Left kidney (tissue), 2 donors: ENCODE data around the gene ACVR1. TPM values are rescaled to one million over a fixed set of nuclear protein-coding genes. Genes with fewer than 3 reads are reported as not detected.

ENCODE experiments used
- DNase-seq: peaks from one replicate; pipeline ENCODE4 v3.0.0-alpha.2; 2013
- polyA plus RNA-seq: library from polyadenylated mRNA; unstranded; fragments of 120-200 nt; gene quantifications from one replicate; pipeline ENCODE4 v1.2.1, GENCODE V29; 2013; ENCODE audit not compliant: insufficient read length

The ACVR1 gene
- polyA plus RNA-seq, 1 donor: 27.6 TPM

DNA sequence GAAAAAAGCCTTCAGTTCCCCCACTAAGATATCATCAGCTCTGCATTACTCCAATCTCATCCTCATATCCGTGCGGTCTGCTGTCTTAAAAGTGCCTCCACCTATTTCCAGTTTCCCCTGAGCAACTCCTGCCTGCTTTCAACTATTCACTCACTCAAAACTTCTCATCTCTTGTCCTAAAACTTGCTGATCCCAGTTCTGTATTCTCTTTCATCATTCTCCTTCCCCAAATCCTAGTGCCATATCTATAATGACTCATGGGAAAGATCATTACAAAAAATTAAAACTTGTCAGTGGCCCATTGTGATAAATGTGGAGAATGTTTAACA, 20.0 kb downstream of the ACVR1 start:
- DNase-seq: no peak

DNA sequence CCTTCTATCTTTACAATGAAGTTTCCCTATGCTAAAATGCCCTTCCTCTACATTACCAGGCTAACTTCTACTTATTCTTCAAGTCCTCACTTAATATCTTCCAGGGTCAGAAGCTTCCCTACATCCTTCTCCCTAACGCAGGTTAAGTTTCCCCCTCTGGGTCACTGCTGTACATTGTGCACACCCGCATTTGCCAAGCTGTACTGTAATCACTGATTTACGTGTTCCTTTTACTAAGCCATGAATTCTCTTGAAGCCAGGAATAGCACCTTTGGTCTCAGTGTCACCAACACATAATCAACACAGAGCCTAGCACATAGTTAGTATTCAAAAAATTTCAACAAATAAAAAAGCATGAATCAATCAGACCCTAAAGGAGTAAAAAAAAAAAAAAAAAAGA, 22.3 kb downstream of the ACVR1 start:
- no peak for DNase-seq

DNA sequence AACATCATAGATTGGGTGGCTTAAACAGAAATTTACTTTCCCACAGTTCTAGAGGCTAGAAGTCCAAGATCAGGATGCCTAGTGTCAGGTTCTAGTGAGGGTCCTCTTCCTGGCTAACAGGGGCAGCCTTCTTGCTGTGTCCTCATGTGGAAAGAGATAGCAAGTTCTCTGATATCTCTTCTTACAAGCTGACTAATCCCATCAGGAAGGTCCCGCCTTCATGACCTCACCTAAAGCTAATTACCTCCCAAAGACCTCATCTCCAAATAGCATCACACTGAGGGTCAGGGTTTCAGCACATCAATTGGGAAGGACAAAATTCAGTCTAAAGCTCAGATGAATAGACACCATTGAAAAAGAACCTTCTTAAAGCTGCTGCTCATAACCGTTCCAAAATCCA, 22.9 kb downstream of the ACVR1 start:
- DNase-seq: no peak

DNA sequence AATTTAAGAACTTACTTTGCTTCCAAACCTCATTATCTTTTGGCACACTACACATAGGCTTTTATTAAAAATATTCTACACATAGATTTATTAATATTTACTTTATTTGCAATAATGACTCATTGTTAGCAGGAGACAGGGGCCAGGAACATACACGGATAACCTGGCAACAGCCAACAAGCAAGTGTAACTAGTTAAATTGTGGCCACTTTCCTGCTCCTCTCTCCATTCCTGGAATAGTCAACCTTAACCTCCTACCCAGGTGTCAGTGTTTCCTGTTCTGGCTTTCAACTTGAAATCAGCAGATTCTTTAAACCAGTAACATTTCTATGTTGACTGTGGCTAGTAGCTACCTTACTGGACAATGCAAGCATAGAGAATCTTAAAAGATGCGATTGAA, 26.5 kb downstream of the ACVR1 start:
- no peak for DNase-seq

DNA sequence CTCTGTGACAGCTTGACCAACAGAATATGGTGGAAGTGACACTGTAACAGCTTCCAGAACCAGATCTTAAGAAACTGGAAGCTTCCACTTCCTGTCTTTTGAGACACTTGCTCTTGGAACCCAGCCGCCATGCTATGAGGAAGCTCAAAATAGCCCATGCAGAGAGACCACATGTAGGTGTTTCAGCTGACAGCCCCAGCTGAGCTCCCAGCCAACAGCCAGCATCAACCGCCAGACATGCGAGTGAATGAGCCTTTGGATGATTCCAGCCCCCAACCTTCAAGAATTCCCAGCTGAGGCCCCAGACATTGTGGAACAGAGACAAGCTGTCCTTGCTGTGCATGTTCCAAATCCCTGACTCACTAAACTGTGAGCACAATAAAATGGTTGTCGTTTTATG, 27.9 kb downstream of the ACVR1 start:
- no peak for DNase-seq

DNA sequence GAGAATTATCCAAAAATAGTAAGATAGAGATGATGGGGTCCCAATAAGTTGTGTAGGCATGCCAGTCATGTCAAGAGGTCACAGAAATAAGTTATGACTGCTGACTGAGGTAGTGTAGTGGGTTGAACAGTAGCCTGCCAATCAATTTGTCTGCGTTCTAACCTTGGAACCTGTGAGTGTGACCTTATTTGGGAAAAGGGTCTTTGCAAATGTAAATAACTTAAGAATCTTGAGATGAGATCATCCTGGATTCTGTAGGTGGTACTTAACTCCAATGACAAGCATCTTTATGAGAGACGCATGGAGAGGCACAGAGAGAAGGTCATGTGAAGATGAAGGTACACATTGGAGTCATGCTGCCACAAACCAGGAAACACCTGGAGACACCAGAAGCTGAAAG, 31.0 kb downstream of the ACVR1 start:
- no peak for DNase-seq

DNA sequence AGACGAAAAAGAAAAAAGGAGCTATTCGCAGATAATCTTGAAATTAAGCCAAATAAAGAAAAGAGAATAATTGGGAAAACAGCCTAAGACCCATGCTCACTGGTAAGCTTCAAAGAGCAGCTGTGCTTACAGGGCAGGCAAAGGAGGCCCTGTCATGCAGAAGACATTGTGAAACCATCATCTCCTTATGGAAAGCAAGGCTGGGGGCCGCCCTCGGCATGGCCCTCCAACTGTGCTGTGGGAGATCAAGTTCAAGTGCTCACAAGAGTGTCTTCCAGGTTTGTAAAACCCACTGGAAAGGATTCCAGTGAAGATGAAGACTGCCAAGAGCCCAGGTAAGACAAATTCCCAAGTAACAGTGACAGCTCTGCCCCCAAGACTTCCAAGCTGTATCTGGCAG, 32.2 kb downstream of the ACVR1 start:
- no peak for DNase-seq

DNA sequence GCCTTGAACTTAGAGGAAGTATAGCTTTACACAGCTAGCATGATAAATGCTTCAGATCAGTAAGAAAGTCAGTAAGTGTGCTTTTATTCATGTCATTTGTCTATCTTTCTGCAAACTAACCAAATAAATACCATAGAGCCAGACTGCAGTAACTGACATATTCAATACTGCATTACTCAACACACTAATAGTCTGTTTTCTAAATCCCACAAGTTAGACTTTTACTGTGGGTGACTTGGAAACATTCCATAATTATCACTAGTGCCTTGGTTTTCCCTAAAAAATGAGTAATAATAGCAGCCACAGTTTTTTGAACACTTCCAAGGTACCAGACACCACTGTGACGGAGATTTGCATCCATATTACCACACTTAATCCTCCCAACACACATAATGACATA, 33.0 kb downstream of the ACVR1 start:
- DNase-seq: no peak

DNA sequence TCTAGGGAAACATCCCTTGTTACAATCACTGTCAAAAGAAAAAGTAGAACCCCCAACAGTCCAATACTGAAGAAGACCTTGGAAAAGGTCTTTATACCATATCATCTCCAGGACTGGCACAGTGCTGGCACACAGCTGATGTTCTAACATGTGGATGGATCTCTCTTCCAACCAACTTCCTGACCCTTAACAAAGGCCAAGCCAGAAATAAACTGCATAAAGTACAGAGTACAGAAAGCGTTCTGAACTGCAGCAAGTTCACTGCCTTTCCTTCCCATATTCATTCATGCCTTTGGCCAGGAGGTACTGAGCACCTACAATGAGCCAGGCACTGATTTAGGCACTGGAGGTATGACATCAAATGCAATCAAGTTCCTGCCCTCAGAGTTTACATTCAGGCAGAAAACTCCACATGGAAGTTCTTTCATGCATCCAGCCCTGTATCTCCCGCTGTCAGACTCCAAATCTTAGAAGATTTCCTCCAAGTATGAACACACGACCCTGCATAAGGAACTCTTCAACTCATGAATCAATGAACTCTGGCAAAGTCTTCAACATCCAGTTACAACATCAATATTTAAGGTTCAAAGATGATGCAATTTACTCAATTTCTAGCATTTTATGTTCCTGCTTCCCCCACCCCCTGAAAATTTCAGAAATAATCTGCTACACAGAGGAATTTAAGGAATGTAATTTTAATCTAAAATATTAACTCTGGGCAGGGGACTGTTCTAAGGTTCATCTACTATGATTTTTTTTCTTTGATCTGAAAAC, 33.8 kb downstream of the ACVR1 start:
- DNase-seq: no peak

DNA sequence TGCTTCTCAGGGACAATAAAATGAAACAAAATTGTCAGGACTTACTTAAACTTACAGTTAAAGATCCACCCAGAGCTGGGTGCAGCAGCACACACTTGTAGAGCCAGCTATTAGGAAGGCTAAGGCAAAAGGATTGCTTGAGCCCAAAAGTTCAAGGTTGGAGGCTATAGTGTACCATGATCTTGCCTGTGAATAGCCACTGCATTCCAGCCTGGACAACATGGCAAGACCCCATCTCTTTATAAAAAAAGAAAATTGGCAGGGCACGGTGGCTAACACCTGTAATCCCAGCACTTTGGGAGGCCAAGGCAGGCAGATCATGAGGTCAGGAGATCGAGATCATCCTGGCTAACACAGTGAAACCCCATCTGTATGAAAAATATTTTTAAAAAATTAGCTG, 34.6 kb downstream of the ACVR1 start:
- no peak for DNase-seq

DNA sequence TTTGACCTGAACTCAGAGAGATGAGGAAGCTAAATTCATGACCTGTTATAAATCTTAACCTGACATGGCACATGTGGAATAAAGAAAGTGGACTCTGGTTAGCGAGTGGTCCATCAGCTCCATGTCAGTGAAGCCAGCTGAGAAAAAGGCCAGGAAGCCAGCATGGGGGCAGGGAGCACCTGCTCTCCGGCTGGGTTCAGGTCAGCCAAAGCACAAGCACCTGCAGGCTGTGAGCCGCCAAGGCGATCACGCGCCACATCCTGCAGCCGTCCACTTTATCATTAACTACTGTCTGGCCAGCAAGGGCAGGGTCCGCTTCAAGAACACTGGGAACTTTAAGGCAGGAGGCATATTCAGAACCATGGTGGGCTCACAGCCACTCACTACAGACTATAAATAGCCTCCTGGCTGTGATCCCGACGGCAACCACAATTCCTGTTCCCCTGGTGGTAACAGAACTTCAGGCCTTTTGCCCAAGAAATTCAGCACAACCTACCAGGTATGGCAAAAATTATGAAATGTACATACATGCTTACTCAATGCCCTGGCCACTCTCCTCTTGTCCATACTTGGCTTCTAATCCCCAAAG, 35.5 kb downstream of the ACVR1 start:
- no peak for DNase-seq

DNA sequence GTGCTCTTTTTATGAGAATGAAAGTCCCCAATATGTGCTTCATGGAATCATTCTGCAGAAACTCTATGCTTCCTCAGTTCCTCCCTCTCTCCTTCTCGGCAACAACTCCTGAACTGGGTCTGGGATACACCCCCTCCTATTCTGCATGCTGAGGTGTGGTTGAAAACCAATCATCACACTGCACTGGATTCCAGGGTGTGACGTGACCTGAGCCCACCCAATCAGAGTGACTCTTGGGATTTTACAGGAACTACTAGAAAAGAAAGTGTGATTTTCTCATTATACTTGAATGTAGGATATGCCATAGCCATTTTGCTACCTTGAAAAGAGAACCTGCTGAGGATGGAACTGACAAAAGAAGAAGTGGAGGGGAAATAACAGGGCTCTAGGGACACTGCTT, 36.3 kb downstream of the ACVR1 start:
- no peak for DNase-seq

DNA sequence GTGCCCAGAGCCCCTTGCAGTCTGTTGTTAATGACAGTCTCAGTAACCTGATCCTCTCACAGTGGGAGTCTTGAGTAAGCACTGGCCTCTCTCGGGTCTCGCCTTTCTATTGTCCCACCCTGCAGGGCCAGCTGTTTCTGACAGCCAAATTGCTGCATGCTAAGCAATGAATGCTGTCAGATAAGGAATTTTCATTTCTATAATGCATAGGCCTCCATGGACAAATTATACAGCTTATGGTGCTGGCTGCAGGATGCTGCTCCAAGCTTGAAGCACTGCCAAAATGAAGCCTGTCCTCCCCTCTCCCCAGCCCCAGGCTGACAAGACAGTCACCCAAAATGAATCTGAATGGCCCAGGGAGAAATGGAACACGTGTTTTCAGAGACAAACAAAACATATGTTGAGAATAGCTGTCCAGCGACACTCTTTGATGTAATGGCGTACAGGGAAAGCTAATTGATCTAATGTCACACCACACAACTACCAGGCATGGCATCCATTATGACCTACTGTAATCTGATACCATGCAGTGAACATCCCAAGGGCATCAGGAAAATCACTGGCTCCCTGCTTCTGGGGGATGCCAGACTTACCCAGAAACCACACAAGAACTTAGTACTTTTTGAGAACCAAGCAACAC, 36.8 kb downstream of the ACVR1 start:
- peak; percentile 85 for DNase-seq

DNA sequence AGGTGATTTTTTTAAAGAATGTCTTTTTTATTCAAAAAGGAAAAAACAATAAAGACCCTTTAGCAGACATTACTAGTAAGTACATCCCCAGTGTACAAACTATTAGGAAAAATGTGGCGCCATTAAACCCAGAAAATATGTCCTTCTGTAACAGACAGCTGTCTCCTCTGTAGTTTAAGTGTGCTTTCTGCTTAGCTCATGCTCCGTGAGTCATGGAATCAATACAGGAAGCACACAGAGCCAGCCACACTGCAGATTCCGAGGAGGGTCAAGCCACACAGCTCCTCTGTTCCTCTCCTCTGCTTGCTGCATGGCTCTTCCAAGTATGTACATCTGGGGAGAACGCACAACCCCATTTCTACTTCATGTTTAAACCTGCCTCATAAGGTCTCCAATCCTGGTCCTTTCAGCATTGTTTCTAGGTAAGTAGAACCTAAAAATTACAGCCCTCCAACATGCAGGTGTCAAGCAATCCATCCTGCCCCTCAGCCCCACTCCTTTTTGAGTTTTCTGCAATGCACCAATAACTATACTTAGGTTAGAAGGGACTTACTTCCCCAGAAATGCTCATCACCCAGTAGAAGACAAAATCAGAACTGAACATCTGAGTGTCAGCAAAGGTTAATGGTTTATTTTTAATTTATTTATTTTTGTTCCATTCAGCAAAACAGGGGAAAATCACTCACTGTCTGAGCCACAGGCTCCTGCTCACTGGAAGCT, 37.5 kb downstream of the ACVR1 start:
- DNase-seq: no peak

DNA sequence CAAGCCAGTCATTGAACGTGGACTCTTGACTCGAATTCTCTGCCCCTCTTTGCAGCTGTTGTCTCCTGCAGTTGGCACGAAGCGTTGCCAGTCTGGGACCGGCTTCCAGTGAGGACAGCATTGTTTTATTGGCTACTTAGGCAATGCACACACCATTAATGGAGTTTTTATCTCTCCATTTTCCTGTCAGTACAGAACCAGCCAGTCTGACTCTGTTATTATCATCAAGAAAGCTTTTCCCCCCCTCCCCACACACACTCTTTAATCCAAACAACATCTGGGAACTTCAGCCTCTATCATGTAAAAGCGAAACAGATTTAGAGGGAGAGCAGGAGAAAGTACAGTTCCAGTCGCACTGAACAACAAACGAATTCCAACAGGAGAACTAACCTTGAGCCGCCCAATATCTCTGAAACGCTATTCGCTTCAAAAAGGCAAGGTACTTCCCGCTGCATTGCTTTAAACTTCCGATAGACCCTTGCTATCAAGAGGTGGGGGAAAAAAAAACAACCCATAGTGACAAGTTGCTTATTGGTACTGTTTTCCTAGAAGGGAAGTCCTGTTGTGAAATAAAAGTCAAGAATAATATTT, 38.2 kb downstream of the ACVR1 start:
- DNase-seq: no peak

DNA sequence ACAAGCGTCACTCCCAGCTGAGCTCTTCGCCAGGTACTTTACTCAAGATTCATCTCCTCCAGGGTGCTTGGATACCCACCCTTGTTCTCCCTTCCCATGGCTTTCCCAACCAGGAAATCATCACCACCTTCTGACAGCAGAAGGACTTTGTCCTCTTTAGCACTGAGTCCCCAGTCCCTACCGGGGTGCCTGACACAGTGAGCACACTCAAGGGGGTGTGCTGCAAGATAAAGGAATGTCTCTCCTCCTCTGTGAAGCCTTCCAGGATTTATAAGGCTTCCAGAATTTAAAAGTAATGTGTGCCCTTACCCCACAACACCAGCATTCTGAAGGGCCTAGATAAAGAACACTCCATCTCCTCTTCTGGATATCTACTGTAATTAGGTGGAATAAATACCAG, 39.6 kb downstream of the ACVR1 start:
- DNase-seq: no peak

DNA sequence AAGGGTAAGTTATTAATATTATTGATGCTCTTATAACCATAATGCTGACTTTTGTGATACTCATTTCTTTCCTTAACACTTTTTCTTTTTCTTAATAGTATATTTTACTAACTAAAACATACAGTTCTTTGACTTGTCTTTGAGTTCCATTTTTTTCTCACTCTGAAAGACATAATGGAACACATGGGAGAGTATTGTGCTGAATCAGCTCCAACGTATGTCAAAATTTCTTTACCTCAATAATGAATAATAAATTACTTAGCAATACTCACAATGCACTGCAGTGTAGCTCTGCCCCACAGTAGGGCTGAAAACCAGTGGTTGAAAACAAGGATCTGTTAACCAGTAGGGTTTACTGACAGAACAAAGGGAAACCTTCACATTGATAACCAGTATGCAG, 40.7 kb downstream of the ACVR1 start:
- DNase-seq: no peak

DNA sequence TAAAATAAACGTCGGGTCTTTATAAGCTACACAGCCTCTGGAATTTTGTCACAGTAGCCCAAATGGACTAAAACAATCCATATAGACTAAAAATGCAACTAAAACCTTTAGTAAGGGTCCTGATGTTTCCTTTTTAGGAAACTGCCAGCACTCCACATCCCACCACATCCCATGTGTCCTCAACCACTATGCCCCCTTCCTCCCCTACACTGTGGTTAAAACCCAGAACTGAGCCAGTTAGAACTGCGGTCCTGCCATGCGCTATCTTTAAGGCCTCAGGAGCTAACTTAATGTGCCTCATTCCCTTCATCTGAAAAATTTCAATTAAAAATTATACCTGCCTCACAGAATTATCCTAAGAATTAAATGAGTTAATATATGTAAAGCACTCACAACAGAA, 41.1 kb downstream of the ACVR1 start:
- no peak for DNase-seq

DNA sequence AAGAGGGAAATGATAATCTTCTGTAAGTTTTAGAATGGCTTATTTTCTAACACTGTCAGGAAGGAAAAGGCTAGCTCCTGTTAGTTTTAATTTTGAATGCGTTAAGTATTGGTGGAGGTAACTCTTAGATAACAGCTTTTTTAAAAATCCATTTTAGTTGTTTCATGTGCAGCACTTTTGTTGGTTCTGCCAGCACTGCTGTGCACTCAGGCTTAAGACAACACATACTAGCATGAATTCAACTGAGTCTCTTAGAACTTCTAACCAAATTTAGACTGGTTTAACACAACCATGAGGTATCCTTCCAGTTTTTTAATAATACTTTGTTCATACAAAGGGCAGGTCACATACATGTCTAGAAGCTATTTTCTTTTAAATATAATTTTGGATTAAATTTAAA, 42.4 kb downstream of the ACVR1 start:
- DNase-seq: no peak

DNA sequence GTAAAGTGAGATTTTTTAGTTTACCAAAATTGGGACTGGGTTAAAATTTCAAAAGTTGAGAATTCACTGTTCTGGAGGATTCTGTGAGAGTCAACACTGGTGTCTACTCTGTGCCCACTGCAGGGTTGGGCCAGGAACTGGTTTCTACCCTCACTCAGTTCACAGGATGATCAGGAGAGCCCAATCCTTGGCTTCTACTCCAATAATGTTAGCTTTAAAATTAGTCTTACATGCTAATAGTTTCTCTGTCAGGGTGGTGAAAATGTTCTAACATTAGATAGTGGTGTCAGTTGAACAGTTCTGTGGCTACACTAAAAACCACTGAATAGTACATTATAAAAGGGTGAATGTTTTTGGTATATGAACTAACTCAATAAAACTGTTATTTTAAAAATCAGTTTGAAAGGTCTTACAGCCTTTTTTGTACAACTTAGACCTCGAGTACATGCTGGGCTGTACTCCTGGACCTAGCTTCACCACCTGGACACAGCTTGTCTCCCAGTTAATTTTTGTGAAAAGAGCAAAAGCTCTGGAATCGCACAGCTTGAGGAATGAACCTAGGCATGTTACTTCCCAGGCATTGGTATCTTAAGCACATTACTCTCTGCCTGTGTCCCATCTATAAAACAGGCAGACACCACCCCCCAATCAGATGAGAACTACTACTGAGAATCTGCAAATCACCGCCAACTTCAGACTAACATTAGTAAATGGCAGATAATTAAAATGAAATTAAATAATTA, 44.4 kb downstream of the ACVR1 start:
- no peak for DNase-seq

DNA sequence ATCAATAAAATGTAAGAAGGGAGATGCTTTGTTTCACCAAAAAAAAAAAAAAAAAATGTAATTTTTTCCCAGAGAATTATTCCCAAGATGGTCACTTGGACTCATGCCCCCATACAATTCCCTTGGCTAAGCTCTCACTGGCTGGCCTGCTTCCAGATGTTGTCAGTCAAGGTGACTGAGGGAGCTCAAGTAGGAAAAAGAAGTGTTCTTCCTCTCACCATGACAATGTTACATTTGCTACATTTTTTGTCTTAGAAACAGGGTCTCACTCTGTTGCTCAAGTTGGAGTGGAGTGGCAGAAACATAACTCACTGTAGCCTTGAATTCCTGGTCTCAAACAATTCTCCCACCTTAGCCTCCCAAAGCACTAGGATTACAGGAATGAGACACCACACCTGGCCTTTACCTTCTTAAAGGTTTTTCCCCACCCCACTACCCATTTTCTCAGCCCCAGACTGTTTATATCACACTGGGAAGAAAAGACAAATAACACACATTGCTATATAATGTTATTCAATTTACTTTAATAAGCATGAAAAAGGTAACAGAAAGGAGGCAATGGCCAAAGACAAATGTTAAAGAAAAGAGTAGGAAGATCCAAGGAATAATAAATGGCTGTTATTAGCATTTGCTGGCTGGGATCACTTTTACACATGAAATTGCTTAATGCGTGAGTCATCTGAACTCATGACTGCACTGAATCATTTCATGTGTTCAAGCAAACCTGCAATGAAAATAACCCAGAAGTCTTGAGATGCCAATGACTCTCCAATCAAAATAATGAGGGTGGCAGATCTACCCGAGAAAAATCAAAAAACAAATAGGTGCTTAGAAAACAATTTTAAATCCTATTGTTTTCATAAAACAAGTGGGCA, 45.2 kb downstream of the ACVR1 start:
- no peak for DNase-seq
